ENCODE results near the gene TAS2R19.

Gene TAS2R19

DNA sequence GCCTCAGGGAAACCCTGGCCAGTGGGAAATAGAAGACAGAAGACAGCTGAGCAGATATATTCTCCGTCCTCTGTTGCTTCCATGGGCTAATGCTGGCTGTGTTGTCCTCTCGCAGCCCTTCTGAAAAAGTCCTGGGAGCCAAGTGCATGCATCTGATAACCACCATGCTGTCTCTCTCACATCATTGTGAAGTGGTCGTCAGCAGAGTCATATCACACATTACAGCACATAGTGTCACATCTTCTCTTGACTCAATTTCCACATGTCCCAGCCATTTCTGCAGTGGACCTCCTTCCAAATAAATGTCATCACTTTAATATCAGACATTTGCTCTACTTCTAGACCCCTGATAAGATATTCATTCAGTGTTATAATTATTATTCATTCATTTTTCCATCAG is 28.1 kb downstream of the TAS2R19 start:
- no peak for DNase-seq (ENCODE audit: low read depth)

- DNase-seq (ENCODE audit: low read depth), result no peak
Measured at GRCh38 chr12:10989107-10989506, 33.3 kb downstream of the TAS2R19 start.

DNA sequence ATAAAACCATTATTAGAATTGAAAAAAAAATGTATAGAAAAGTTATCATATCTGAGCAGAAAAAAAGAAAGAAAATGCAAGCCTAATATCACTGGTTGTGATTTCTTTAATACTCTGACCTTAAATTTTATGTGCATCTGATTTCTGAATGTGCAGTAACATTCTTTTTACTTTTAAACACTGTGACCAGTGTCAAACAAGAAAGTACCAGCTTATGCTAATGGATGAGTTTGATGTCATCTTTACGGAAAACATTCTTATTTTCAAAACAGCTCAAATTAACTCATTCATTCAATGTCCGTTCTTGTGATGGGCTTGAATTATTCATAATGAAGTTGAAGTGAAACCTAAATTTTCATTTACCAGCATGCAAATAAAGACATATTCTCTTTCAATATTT is 35.6 kb downstream of the TAS2R19 start, which contains the start of gene TAS2R50:
TSS of gene TAS2R50 (minus strand) at position 101 of the 400 bp plus-strand sequence. CDS start at position 49, 52 bp downstream.
- no peak for DNase-seq (ENCODE audit: low read depth)

GRCh38 chr12:10982244-10982643 is 40.2 kb downstream of the TAS2R19 start:
- no peak for DNase-seq (ENCODE audit: low read depth)

- no peak for DNase-seq (ENCODE audit: low read depth)
Measured at GRCh38 chr12:10974965-10975364, 47.5 kb downstream of the TAS2R19 start.
